ENCODE data around the gene PTGDS. TPM values are rescaled to one million over a fixed set of nuclear protein-coding genes. Genes with fewer than 3 reads are reported as not detected.

Gene PTGDS
- total and polyA plus RNA-seq, 10 of the 15 experiments (the other 5 are each of a cell fraction or from before 2014, with no cell fraction given) = not detected

DNA sequence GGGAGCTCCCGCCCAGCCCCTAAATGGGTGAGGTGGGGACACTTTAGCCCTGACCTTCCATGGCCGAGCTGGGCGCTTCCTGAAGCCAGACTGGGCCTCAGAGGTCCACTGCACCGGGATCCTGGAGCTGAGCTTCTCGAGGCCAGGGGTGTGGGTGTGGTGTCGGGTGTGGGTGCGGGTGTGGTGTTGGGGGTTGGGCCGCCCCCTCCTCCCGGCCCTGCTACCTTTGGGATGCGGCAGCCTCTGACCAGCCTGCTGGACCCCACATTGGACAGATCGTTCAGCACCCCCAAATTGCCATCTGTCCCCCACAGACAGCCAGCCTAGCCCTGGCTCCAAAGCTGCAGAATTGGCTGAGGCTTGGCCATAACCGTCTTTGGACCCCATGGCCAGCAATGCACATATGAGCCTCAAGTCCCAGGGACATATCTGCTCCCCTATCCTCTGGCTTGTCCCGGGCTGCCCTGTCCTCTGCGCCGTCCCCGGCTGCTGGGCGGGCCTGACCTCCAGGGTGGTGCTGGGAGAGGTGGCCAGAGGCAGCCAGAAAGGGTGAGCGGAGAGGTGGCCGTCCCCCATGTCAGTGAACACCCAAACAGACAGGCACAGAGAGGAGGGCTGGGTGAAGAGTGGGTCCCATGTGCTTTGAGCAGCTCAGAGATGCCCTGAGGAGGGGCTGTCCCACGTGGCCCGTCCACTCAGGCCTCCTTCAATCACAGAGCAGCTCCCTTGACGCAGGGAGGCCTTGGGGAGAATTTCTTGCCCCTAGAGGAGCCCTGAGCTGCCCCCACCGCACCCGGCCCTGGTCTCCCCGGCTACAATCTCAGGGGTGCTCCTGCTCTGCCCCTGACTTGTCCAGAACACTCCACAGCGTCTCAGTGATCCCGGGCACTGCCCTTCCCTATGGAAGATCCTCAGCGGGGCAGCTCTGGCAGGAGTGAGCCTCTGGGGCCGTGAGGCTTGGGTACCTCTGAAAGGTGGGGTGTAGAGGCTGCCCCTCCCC is 3.4 kb upstream of the PTGDS start:
- H3K27me3 ChIP-seq (replicated peaks in 1 of 2; ENCODE audit: control insufficient read depth in 2 of 2, insufficient read depth in 2 of 2, low read length in 1 of 2) = no peaks in the 10 kb centered on the region; a peak in 2 of 4 replicates
- in situ Hi-C loops (cut with MboI) = no loop called here
- no peak overlapping the region for H3K4me2 ChIP-seq (ENCODE audit: control insufficient read depth, insufficient read depth)
- H3K9ac ChIP-seq (ENCODE audit: control insufficient read depth, insufficient read depth, low read length) = no peak overlapping the region
- no peak overlapping the region for H3K4me3 ChIP-seq
- H3K9me3 ChIP-seq (replicated peaks; ENCODE audit: control insufficient read depth, insufficient read depth, low read length) = no peaks in the 10 kb centered on the region
- H3K36me3 ChIP-seq (ENCODE audit: control insufficient read depth in 2 of 2, insufficient read depth in 2 of 2, low read length in 1 of 2) = no peaks in the 10 kb centered on the region
- ChIA-PET SMC1A (ENCODE audit: uncharacterized antibody, unreplicated experiment) (no interaction called here), POLR2A (no interaction called here), CTCF (interaction anchor here (2.9 kb wide), 1 partner anchor 61 kb away, joined by 11 read pairs; no protein-coding TSS in a partner anchor), RAD21 (ENCODE audit: unreplicated experiment) (interaction anchor here (0.8 kb wide), 1 partner anchor 61 kb away, joined by 3 read pairs; no protein-coding TSS in a partner anchor)
- DNase-seq (ENCODE audit: low read depth, low spot score) (no peak), FAIRE-seq (no peak), ATAC-seq (no peak)
- no peaks in the 10 kb centered on the region for H3K79me2 ChIP-seq (ENCODE audit: control insufficient read depth, insufficient read depth, low read length)
- 27% methylated on average over 28 of the region's 29 CpGs for WGBS (ENCODE audit: insufficient coverage, insufficient replicate concordance, low lambda C conversion rate, missing lambda C conversion rate)
- no peak overlapping the region for H3K27ac ChIP-seq (ENCODE audit: control insufficient read depth, insufficient read depth)
- no peaks in the 10 kb centered on the region for H3K4me1 ChIP-seq (ENCODE audit: control insufficient read depth, insufficient read depth, low read length)
- H4K20me1 ChIP-seq (ENCODE audit: control insufficient read depth, insufficient read depth) = no peaks in the 10 kb centered on the region
- H2AFZ ChIP-seq (ENCODE audit: control insufficient read depth, low read depth, low read length) = no peak overlapping the region
- intact Hi-C loops (cut with micrococcal nuclease; ENCODE audit: unreplicated experiment) = no loop called here
- BruUV-seq (replicated peaks) = no TSS peak
- no peak for TF ChIP-seq YBX1 (IDR thresholded peaks at IDR 0.05)
- no peak for TF ChIP-seq BMI1 (IDR thresholded peaks at IDR 0.05; ENCODE audit: borderline replicate concordance)
- TF ChIP-seq, protein P1, sequence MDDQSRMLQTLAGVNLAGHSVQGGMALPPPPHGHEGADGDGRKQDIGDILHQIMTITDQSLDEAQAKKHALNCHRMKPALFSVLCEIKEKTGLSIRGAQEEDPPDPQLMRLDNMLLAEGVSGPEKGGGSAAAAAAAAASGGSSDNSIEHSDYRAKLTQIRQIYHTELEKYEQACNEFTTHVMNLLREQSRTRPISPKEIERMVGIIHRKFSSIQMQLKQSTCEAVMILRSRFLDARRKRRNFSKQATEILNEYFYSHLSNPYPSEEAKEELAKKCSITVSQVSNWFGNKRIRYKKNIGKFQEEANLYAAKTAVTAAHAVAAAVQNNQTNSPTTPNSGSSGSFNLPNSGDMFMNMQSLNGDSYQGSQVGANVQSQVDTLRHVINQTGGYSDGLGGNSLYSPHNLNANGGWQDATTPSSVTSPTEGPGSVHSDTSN (IDR thresholded peaks at IDR 0.05; ENCODE audit: insufficient replicate concordance, low read depth, low read length) = no peak
- no peak for TF ChIP-seq HDAC6 (IDR thresholded peaks at IDR 0.05; ENCODE audit: unreplicated experiment)
- no peak for TF ChIP-seq SUZ12 (IDR thresholded peaks at IDR 0.05; ENCODE audit: unreplicated experiment)
- TF ChIP-seq PML (IDR thresholded peaks at IDR 0.05; ENCODE audit: low read length) = no peak
- no peak for TF ChIP-seq NRF1 (conservative IDR thresholded peaks at IDR 0.05; ENCODE audit: low read depth, low read length)
- TF ChIP-seq USF1 (IDR thresholded peaks at IDR 0.05; ENCODE audit: borderline replicate concordance, extremely low read length, insufficient read depth, low read depth, low read length) = no peak
- no peak for TF ChIP-seq CREM (IDR thresholded peaks at IDR 0.05; ENCODE audit: low read depth)
- TF ChIP-seq, protein P2, sequence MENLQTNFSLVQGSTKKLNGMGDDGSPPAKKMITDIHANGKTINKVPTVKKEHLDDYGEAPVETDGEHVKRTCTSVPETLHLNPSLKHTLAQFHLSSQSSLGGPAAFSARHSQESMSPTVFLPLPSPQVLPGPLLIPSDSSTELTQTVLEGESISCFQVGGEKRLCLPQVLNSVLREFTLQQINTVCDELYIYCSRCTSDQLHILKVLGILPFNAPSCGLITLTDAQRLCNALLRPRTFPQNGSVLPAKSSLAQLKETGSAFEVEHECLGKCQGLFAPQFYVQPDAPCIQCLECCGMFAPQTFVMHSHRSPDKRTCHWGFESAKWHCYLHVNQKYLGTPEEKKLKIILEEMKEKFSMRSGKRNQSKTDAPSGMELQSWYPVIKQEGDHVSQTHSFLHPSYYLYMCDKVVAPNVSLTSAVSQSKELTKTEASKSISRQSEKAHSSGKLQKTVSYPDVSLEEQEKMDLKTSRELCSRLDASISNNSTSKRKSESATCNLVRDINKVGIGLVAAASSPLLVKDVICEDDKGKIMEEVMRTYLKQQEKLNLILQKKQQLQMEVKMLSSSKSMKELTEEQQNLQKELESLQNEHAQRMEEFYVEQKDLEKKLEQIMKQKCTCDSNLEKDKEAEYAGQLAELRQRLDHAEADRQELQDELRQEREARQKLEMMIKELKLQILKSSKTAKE (IDR thresholded peaks at IDR 0.05; ENCODE audit: low read depth, poor library complexity, severe bottlenecking) = no peak
- TF ChIP-seq STAT3 (IDR thresholded peaks at IDR 0.05; ENCODE audit: low read depth, low read length) = no peak
- no peak for TF ChIP-seq ZBED1 (IDR thresholded peaks at IDR 0.05; ENCODE audit: borderline replicate concordance)
- TF ChIP-seq CBFB (IDR thresholded peaks at IDR 0.05; ENCODE audit: low read depth) = no peak
- no peak for TF ChIP-seq ETV6 (conservative IDR thresholded peaks at IDR 0.05 in 1 of 2, IDR thresholded peaks at IDR 0.05 in 1 of 2; ENCODE audit: borderline replicate concordance in 1 of 2, low read depth in 1 of 2)
- no peak for TF ChIP-seq TCF12 (IDR thresholded peaks at IDR 0.05; ENCODE audit: low read depth, low read length)
- TF ChIP-seq CHD2 (IDR thresholded peaks at IDR 0.05; ENCODE audit: borderline replicate concordance, low read depth, low read length) = no peak
- no peak for TF ChIP-seq RAD51 (IDR thresholded peaks at IDR 0.05)
